Raji (cell line): ENCODE data around the gene PGPEP1.

ENCODE experiments used
- POLR2A ChIP-seq: IDR thresholded peaks from 2 replicates; pipeline ENCODE4 v1.6.1; 2011; ENCODE audit warnings: low read depth, low read length, control low read depth; ENCODE audit not compliant: insufficient read depth

Gene PGPEP1

GRCh38 chr19:18319591-18320135, 20.7 kb upstream of the PGPEP1 start:
- TF ChIP-seq POLR2A, result no peak

- no peak; the same call in 1 of the 2 replicates for TF ChIP-seq POLR2A
Measured at GRCh38 chr19:18320865-18321733, 19.3 kb upstream of the PGPEP1 start.

GRCh38 chr19:18321734-18322102, 18.7 kb upstream of the PGPEP1 start:
- TF ChIP-seq POLR2A, result no peak

GRCh38 chr19:18322318-18322758, 18.1 kb upstream of the PGPEP1 start:
- TF ChIP-seq POLR2A, result no peak

- TF ChIP-seq POLR2A, result peak; percentile 81
Measured at GRCh38 chr19:18322759-18323460, 17.5 kb upstream of the PGPEP1 start, which contains the start of gene LSM4. LSM4 (minus strand) TSS chr19:18323076; CDS start chr19:18323020, 56 bp downstream.

GRCh38 chr19:18326772-18327171, 13.6 kb upstream of the PGPEP1 start:
- TF ChIP-seq POLR2A, result no peak

GRCh38 chr19:18328340-18329034, 11.9 kb upstream of the PGPEP1 start:
- TF ChIP-seq POLR2A, result peak; percentile 59

GRCh38 chr19:18329035-18329376, 11.4 kb upstream of the PGPEP1 start:
- TF ChIP-seq POLR2A, result no peak

GRCh38 chr19:18330868-18331267, 9.5 kb upstream of the PGPEP1 start:
- no peak for TF ChIP-seq POLR2A

- TF ChIP-seq POLR2A, result no peak
Measured at GRCh38 chr19:18332917-18333530, 7.4 kb upstream of the PGPEP1 start.

GRCh38 chr19:18333680-18334079, 6.7 kb upstream of the PGPEP1 start:
- TF ChIP-seq POLR2A, result no peak

- TF ChIP-seq POLR2A, result no peak
Measured at GRCh38 chr19:18336121-18336520, 4.3 kb upstream of the PGPEP1 start.

GRCh38 chr19:18338541-18338940, 1.9 kb upstream of the PGPEP1 start:
- no peak for TF ChIP-seq POLR2A

- no peak for TF ChIP-seq POLR2A
Measured at GRCh38 chr19:18339723-18340122, 675 bp upstream of the PGPEP1 start.
